Cerebellar nuclear complex (tissue), 1 donor: ENCODE data around the gene RPS16.
"Not testable (repeated sequence)": the region's sequence is repeated elsewhere in the genome, so short reads cannot be mapped to it uniquely, and the experiment has no call there.

Source experiments
- DNase-seq, 2 experiments: peaks; one replicate each; lab custom pipeline; 2025; lab: John Stamatoyannopoulos, UW

RPS16 gene

DNA sequence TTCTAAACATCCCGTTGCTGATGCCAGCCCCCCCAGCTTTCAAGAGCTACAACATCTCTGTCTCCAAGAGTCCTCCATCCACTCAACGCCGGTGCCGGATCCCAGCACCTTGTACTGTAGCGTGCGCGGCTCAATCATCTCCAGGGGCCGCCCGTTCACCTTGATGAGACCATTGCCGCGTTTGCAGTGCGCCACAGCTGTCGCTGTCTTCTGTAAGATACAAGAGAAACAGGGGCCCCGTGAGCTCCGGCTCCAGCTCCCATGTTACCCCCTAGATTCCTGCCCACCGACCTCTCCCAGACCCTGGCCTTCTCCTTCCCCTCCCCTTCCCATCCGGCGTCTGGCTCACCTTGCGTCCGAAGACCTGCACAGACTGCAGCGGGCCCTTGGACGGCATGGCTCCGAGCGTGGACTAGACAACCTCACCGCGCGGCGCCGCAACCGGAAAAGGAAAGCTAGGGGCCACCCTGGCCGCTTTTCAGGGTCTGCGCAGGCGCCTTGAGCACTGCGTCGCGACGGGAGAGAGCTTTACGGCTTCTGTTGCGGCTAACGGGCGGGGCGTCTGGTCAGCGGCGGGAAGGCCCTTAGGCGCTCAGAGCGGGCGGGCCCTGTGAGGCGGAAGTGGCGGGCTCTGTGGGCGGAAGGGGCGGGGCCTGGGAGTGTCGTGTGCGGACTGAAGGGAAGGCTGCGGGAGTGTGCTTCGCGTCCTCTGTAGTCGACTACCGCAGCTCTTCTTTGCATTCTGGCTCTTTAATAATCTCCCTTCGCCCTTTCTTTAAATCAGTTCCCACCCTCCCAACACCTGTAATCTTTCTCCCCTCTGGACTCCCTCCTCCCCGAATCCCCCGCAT lies at the start of gene RPS16:
RPS16 (minus strand) TSS at position 451 of the 851 bp plus-strand sequence; CDS start at position 397, 54 bp downstream.
- peak; percentile 76 to 93 for DNase-seq

DNA sequence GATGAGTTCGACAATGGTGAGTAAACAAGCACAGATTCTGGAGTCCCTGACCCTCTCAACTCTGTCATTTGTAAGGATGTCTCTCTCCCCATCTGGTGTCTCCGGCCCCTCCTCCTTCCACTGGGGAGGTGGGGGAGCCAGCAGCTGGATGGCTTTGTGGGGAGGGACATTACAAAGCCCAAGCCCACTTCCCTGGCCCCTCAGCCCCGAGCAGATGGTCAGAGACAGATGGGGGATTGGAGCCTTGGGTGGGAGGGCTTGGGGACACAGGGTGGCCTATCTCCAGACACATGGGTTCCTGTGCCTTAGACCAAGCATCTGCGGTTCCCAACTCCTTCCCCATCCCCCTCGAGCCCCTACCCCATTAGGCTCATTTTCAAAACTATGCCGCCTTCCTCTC lies 47.4 kb upstream of the RPS16 start:
- DNase-seq = no peak

DNA sequence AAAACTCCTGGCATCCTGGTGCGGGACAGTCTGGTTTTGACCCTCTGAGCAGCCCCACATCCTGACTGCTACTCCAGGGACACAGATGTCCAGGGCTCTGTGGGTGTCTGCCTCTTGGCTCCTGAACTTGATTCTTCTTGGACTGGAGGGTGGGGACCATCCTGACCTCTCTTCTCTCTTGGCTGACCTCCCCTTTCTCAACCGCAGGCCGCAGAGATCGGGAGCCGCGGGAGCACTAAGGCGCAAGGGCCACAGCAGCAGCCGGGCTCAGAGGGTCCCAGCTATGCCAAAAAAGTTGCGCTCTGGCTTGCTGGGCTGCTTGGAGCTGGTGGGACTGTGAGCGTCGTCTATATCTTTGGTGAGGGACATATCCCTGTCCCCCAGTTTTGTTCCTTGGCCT lies 45.9 kb upstream of the RPS16 start:
- DNase-seq = no peak

DNA sequence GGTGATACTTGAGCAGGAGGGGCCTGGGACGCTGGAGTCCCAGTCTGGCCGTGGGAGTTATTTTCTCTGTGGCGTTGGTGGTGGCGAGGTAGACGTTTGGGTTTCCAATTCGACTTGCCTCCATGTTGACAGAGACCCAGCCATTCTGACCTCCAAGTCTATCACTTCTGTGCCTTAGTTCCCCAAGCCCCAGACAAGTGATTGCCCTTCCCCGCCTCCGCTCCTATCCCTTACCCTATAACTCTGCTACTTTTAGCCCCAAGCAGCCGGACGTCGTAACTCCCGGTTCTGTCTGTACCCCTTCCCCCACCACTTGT lies 45.4 kb upstream of the RPS16 start:
- no peak for DNase-seq

DNA sequence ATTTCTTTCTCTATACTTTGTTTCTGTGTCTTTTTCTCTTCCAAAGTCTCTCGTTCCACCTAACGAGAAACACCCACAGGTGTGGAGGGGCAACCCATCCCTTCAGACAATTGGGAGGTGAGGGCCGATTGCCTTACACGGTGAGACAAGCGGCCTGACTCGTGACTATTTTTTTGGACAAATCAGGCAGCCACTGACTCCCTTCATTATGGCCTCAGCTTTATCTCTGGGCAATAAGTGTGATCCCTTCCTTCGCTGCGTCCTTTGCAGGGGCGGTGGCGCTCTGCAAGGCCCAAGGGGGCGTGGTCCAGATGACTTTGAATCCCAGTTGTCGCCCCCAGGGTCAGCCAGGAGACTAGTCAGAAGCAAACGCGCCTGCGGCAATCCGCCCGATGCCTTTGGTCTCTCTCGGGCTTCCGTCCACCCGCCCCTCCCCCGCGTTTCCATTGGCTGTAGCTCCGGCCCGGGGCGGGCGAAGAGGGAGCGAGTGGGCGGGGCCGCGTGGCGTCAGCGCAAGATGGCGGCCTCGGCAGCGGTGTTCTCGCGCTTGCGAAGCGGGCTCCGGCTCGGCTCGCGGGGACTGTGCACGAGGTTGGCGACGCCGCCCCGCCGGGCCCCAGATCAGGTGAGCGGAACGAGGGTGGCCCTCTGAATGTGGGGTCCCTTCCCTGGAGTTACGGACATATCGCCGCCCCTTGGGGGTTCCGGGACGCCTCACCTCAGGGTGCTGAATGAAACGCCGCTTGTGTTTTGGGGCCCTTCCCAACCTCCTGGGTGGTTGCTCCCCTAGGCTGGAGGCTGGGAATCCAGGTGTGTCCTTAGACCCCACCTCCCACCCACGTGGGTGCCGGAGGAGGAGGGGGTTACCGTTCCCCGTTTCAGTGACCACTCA lies 44.8 kb upstream of the RPS16 start, which contains the start of gene TIMM50:
TIMM50 (plus strand) TSS at position 502 of the 892 bp plus-strand sequence; CDS start at position 518, 16 bp downstream.
- DNase-seq = peak in 1 of 2 experiments; percentile 76

DNA sequence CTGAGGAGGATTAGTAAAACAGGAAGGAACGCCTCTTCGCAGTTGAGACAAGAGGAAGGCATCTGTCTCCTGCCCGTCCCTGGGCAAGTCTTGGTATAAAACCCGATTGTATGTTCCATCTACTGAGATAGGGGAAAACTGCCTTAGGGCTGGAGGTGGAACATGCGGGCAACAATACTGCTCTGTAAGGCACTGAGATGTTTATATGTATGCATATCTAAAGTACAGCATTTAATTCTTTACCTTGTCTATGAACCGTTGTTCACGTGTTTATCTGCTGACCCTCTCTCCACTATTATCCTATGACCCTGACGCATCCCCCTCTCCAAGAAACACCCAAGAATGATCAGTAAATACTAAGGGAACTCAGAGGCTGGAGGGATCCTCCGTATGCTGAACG lies 44.2 kb upstream of the RPS16 start:
- no peak for DNase-seq

DNA sequence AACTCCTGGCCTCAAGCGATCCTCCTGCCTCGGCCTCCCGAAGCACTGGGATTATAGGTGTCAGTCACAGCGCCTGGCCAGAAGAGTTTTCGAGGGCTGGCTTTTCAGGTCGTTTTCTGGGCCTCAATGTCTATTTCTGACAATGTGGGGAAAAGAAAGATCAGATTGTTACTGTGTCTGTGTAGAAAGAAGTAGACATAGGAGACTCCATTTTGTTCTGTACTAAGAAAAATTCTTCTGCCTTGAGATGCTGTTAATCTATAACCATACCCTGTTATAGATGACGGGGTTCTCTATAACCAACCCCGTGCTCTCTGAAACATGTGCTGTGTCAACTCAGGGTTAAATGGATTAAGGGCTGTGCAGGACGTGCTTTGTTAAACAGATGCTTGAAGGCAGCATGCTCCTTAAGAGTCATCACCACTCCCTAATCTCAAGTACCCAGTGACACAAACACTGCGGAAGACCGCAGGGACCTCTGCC lies 43.6 kb upstream of the RPS16 start:
- DNase-seq = not testable (repeated sequence)

DNA sequence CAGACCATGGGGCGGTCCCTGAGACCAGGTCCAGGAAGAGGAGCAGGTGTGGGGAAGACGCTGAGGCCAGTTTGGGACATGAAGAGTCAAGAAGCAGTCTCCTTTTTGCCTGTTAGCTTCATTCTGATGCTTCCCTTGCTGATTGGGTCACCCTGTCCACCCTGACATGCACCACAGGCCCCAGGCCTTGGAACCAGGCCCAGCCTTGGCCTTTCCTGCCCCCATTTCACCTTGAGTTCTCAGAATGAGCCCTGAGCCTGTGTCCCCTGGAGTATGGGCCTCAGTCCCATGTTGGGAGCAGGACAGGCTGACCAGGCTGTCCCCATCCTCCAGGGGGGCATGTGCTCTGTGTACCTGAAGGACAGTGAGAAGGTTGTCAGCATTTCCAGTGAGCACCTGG lies 40.0 kb upstream of the RPS16 start:
- no peak for DNase-seq

DNA sequence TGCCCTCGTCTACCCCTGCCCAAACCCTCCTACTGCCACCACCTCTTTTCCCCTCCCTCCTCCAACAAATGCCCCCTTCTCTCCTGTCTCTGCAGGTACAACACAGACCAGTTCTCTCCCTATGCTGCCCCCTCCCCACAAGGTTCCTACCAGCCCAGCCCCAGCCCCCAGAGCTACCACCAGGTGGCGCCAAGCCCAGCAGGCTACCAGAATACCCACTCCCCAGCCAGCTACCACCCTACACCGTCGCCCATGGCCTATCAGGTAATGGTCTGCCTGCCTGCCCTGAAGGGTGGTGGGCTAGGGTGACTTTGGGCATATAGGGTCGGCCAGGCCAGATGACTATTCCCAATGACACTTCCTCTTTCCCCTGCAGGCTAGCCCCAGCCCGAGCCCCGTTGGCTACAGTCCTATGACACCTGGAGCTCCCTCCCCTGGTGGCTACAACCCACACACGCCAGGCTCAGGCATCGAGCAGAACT lies 38.4 kb upstream of the RPS16 start:
- DNase-seq = no peak

DNA sequence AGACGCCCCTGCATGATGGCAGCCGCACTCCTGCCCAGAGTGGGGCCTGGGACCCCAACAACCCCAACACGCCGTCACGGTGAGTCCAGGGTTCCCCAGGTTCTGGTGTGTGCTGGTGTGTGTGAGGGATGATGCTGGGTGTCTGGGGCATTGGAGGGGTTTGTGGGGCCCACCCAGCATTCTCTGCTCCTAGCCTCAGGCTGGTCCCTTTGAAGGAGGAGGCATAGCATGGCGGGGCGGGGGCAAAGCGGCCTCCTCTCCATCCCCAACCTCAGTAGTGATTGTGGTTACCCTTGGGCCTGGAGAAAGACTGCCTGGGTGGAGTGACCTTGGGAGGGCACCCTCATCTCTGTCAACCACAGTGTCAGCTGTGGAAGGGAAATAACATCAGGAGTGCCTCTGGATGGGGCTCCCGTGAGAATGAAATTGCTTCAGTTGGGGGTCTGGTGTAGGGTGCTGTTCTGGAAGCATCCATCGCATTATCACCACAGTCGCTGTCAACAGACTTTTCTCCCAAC lies 37.8 kb upstream of the RPS16 start:
- DNase-seq = no peak

DNA sequence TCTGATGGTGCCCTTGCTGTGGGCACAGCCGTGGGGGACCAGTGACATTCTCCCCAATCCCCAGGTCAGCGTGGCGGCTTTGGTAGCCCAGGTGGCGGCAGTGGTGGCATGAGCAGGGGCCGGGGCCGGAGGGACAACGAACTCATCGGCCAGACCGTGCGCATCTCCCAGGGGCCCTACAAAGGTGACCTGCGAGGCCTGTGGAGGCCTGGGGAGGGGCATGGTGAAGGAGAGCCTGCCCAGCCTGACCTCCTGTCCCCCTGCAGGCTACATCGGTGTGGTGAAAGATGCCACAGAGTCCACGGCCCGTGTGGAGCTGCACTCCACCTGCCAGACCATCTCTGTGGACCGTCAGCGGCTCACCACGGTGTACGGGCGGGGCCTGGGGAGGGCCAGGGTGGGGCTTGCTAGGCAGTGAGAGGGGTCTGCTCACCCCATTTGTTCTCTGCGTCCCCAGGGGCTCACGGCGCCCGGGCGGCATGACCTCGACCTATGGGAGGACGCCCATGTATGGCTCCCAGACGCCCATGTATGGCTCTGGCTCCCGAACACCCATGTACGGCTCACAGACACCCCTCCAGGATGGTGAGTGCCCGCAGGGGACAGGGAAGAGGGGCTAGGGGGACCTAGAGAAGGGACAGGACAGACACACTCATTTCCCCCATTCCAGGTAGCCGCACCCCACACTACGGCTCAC lies 37.1 kb upstream of the RPS16 start:
- DNase-seq = no peak

DNA sequence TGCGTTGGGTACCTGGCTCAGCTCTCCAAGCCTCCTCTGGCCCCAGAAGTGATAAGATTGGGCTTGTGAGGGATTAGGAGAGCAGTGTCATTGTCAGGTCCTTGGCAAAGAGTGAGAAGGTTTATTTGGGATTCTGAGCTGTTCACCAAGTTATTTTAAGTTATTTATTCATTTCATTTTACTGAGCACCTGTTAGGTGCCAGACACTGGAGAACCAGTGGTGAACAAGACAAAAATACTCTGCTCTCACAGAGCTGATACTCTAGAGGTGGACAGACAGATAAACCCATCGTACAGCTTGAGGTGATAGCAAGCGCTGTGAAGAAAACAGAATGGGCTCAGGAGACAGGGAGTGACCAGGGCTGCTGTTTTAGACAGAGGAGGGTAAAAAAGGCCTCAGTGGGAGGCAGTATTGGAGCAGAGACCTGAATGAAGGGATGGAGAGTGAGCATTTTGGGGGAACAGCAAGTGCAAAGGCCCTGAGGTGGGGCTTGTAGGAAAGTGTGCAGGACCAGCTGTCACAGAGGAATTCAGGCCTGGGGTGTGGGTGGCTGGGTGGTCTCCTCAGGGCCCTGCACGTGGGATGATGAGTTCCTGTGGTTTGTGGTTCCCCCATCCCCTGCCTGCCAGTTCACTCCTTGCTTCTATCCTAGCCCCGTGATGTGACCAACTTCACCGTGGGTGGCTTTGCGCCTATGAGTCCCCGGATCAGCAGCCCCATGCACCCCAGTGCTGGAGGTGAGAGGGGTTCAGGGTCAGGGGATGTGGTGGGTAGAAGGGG lies 36.2 kb upstream of the RPS16 start:
- DNase-seq = no peak

DNA sequence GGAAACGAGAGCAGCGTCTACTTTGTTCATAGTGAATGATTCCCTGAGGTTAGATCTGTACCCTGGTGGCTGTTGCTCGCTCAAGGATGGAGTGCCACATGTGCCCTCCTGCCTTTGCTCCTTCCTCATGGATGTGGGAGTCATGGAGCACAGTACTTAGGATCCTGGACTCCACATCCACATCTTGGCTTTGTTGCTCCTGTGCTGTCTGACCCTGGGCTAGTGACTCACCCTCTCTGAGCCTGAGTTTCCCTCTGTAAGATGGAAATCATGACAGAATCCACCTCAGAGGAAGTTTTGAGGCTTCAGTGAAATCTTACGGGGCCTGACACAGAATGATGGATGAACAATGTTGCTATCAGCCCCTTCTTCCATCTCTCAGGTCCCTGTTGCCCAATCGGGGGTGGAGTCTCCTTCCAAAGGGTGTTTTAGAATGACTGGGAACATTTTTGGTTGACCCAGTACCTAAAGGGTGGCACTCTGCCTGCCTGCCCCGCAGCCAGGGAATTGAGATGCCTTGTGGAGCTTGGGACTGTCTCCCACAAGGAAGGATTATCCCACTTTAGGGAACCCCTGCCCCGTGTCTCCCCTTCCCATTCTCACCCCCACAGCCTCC lies 35.1 kb upstream of the RPS16 start:
- DNase-seq = no peak

DNA sequence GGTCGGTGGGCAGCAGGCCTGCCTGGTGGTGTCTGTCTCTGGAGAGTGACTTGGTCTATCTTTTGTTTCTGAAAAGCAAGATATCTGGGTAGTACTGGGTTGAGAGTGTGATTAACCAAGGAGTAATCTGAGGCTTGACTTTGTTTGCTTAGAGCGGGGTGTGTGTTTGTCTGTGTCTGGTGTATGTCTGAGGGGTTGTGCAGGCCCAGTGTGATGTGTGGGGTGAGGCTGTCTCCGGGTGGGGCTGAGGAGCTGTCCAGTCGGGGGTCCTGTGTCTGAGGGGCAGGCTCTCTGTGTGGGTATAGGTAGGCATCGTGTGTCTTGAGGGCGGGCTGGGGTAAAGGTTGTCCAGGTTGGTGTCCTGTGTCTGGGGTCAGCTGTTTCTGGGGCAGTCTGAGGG lies 33.8 kb upstream of the RPS16 start:
- DNase-seq = no peak

DNA sequence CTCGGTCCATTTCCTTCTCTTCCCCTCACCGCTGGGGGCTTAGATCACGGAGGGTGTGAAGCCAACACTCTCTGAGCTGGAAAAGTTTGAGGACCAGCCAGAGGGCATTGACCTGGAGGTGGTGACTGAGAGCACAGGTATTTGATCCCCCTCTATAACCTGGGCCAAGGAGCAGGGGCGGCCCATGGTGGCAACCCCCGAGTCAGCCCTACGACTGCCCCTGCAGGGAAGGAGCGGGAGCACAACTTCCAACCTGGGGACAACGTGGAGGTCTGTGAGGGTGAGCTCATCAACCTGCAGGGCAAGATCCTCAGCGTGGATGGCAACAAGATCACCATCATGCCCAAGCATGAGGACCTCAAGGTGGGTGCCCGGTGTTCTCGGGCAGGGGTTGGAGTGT lies 33.3 kb upstream of the RPS16 start:
- no peak for DNase-seq

DNA sequence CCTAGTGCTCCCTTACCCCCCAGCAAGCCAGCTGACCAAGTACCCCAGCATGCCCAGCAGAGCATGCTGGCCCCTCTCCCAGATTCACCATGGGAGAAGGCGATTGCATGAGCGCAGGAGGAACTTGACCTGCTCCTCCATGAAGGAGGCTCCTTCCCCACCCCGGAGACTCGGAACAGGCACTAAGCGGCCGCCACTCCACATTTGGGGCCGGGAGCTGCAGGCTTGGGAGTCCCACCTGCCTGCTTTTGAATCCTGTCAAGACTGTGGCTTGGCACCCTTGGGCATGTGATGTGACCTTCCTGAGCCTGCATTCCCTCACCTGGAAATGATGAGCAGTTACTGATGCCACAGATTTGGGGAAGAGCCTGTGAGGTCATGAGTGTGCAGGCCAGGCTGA lies 32.2 kb upstream of the RPS16 start:
- DNase-seq = no peak

DNA sequence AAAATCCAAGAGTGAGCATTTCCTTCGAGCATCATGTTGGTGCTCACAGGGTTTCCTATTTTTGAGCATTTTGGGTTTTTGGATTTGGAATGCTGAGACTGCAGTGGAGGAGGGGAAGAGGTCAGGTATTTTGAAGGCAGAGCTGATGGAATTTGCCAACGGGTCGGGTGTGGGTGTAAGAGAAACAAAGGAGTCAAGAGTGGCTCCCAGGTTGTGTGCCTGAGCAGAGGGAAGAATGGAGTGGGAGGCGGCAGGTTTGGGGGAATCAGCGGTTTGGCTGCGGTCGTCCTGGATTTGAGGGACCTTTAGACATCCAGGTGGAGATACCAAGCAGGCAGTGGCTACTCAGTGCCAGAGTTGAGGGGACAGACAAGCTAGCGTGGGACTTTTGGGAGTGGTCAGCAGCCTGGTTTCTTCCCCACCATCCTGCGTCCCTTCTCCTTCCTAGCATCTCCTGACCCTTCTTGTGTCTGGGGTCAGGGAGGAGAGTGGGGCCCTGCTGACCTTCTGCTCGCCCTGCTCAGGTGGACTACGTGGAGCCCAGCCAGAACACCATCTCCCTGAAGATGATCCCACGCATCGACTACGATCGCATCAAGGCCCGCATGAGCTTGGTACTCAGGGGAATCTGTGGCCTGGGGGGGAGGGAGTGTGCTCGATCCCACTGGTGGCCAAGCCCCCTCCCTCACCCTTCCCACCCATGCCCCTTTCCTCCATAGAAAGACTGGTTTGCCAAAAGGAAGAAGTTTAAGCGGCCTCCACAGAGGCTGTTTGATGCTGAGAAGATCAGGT lies 30.4 kb upstream of the RPS16 start:
- no peak for DNase-seq

DNA sequence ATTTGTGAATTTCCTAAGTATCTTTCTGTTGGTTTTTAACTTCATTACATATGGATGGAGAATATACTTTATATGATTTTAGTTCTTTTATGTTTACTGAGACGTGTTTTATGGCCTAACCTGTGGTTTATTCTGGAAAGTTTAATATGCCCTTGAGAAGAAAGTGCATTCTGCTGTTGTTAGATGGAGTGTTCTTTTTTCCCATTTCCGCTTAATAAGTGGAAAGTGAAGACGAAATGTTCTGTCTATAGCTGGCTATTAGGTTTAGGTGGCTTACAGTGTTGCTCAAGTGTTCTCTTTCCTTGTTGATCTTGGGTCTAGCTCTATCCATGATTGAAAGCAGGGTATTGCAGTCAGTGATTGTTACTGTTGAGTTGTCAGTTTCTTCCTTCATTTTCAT lies 27.7 kb upstream of the RPS16 start:
- DNase-seq = no peak

DNA sequence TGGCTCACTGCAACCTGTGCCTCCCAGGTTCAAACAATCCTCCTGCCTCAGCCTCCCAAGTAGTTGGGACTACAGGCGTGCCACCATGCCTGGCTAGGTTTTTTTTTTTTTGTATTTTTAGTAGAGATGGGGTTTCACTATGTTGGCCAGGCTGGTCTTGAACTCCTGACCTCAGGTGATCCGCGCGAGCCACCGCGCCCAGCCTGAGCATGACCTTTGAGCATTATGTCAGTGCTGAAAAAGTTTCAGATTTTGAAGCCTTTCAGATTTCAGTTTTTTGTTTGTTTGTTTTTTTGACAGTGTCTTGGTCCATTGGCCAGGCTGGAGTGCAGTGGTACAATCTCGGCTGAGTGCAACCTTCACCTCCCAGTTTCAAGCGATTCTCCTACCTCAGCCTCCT lies 15.5 kb upstream of the RPS16 start:
- not testable (repeated sequence) for DNase-seq
